Vagina (tissue), 2 donors: ENCODE data around the gene CRYGA.

ENCODE experiments used
- POLR2A ChIP-seq, 2 donors: fragments of 450-650 bp; IDR thresholded peaks; one replicate each; pipeline ENCODE4 v1.6.1; 2017; ENCODE audit warnings: antibody characterized with exemption in 2 of 2, mild to moderate bottlenecking in 2 of 2, moderate library complexity in 2 of 2
- POLR2AphosphoS5 ChIP-seq, 2 donors: sonication (generic); formaldehyde crosslinking; IDR thresholded peaks; one replicate each; pipeline ENCODE4 v1.9.0; 2017; ENCODE audit warnings: antibody characterized with exemption in 2 of 2, mild to moderate bottlenecking in 2 of 2, low read depth in 1 of 2; ENCODE audit not compliant: insufficient read depth in 1 of 2

- no peak for TF ChIP-seq POLR2AphosphoS5 (IDR thresholded peaks at IDR 0.05; ENCODE audit: insufficient read depth in 1 of 2, low read depth in 1 of 2)
- TF ChIP-seq POLR2A (IDR thresholded peaks at IDR 0.05): no peak
These were observed 17.4 kb downstream of the CRYGA start, which contains the start of gene CRYGB for GRCh38 chr2:208146006-208146405.
